Liver (tissue), 9 donors: ENCODE results near the gene ST8SIA6. TPM values are rescaled to one million over a fixed set of nuclear protein-coding genes. Genes with fewer than 3 reads are reported as not detected.

Experiments
- DNase-seq: peaks from one replicate; pipeline ENCODE4 v3.0.0-alpha.2; 2017; ENCODE audit warnings: low spot score
- H3K27ac ChIP-seq, 2 donors: one replicate each; pipeline ENCODE4 v1.7.0; 2013; ENCODE audit warnings: inconsistent platforms in 2 of 2, low read length in 2 of 2, control low read depth in 1 of 2, low read depth in 1 of 2, mild to moderate bottlenecking in 1 of 2
- H3K27me3 ChIP-seq, 4 donors: one replicate each; pipeline versions ENCODE4 v1.6.1 to v1.7.0; 2013; ENCODE audit warnings: low read length in 3 of 4, inconsistent platforms in 1 of 4, mild to moderate bottlenecking in 1 of 4, moderate library complexity in 1 of 4; ENCODE audit not compliant: control insufficient read depth in 4 of 4, insufficient read depth in 4 of 4
- H3K36me3 ChIP-seq, 4 donors: one replicate each; pipeline versions ENCODE4 v1.6.1 to v1.7.0; 2013; ENCODE audit warnings: low read length in 3 of 4, mild to moderate bottlenecking in 3 of 4, low read depth in 1 of 4, moderate library complexity in 1 of 4; ENCODE audit not compliant: control insufficient read depth in 4 of 4, insufficient read depth in 3 of 4
- H3K4me1 ChIP-seq, 4 donors: one replicate each; pipeline versions ENCODE4 v1.6.1 to v1.7.0; 2013; ENCODE audit warnings: low read length in 3 of 4, mild to moderate bottlenecking in 3 of 4, moderate library complexity in 1 of 4; ENCODE audit not compliant: control insufficient read depth in 4 of 4, insufficient read depth in 4 of 4
- H3K4me3 ChIP-seq, 3 donors: one replicate each; pipeline versions ENCODE4 v1.6.1 to v1.7.0; 2013; ENCODE audit warnings: low read length in 3 of 3, control low read depth in 1 of 3, low read depth in 1 of 3, mild to moderate bottlenecking in 1 of 3
- H3K9ac ChIP-seq, 2 donors: one replicate each; pipeline ENCODE4 v1.7.0; 2013; ENCODE audit warnings: low read length in 2 of 2, mild to moderate bottlenecking in 2 of 2, moderate library complexity in 2 of 2, control low read depth in 1 of 2, low read depth in 1 of 2
- H3K9me3 ChIP-seq, 4 donors: one replicate each; pipeline versions ENCODE4 v1.6.1 to v1.7.0; 2013; ENCODE audit warnings: low read length in 3 of 4; ENCODE audit not compliant: control insufficient read depth in 4 of 4
- EGR1 ChIP-seq, 2 donors: IDR thresholded peaks; 2 replicates each; pipeline ENCODE4 v1.6.1; 2016 to 2018; ENCODE audit warnings: antibody characterized with exemption in 2 of 2, low read depth in 2 of 2
- FOXA1 ChIP-seq: IDR thresholded peaks from 2 replicates; pipeline ENCODE4 v1.6.1; 2016; ENCODE audit warnings: antibody characterized with exemption
- FOXA2 ChIP-seq: IDR thresholded peaks from 2 replicates; pipeline ENCODE4 v1.6.1; 2016; ENCODE audit warnings: antibody characterized with exemption
- GABPA ChIP-seq, 2 donors: IDR thresholded peaks in 1 of 2; conservative IDR thresholded peaks in 1 of 2; 2 replicates each; pipeline ENCODE4 v1.6.1; 2016; ENCODE audit warnings: antibody characterized with exemption in 2 of 2, mild to moderate bottlenecking in 1 of 2, moderate library complexity in 1 of 2
- HNF4A ChIP-seq, 2 donors: conservative IDR thresholded peaks; 2 replicates each; pipeline ENCODE4 v1.6.1; 2016; ENCODE audit warnings: antibody characterized with exemption in 2 of 2, mild to moderate bottlenecking in 2 of 2
- HNF4G ChIP-seq: IDR thresholded peaks from 2 replicates; pipeline ENCODE4 v1.6.1; 2016; ENCODE audit warnings: antibody characterized with exemption
- JUND ChIP-seq, 2 donors: IDR thresholded peaks; 2 replicates each; pipeline ENCODE4 v1.6.1; 2016; ENCODE audit warnings: antibody characterized with exemption in 2 of 2
- NR2F2 ChIP-seq: IDR thresholded peaks from 2 replicates; pipeline ENCODE4 v1.6.1; 2016; ENCODE audit warnings: antibody characterized with exemption
- RAD21 ChIP-seq, 2 donors: IDR thresholded peaks; 2 replicates each; pipeline ENCODE4 v1.6.1; 2016; ENCODE audit warnings: antibody characterized with exemption in 2 of 2, mild to moderate bottlenecking in 2 of 2
- RXRA ChIP-seq, 2 donors: IDR thresholded peaks; 2 replicates each; pipeline ENCODE4 v1.6.1; 2017 to 2018; ENCODE audit warnings: antibody characterized with exemption in 2 of 2, mild to moderate bottlenecking in 1 of 2
- SP1 ChIP-seq: IDR thresholded peaks from 2 replicates; pipeline ENCODE4 v1.6.1; 2018; ENCODE audit warnings: antibody characterized with exemption, mild to moderate bottlenecking
- TAF1 ChIP-seq: conservative IDR thresholded peaks from 2 replicates; pipeline ENCODE4 v1.6.1; 2016; ENCODE audit warnings: antibody characterized with exemption, mild to moderate bottlenecking
- YY1 ChIP-seq: IDR thresholded peaks from 2 replicates; pipeline ENCODE4 v1.6.1; 2016; ENCODE audit warnings: antibody characterized with exemption, mild to moderate bottlenecking
- WGBS: extraction: QIAGEN DNeasy Blood & Tissue Kit; methylation state at CpG from one replicate; pipeline ENCODE4 v1.1.7; 2013; 5-methylcytosine and 5-hydroxymethylcytosine counted together
- polyA plus RNA-seq, 2 donors: library from polyadenylated mRNA; stranded (reverse) in 1 of 2; unstranded in 1 of 2; fragments of 200-250 nt in 1 of 2; fragments of >200 nt in 1 of 2; fragmentation: Nextera tagmentation in 1 of 2; extraction: Ambion mirVana in 1 of 2; gene quantifications; one replicate each; pipeline versions ENCODE4 v1.2.1 to v1.2.3, GENCODE V29; 2013 to 2015
- total RNA-seq, 2 donors: library from RNA; depleted of rRNA; stranded (reverse); fragments of >200 nt; gene quantifications; one replicate each; pipeline ENCODE4 v1.2.3, GENCODE V29; 2014
- TF ChIP-seq, protein P1 (sequence below): IDR thresholded peaks from 2 replicates; pipeline ENCODE4 v1.6.1; 2016; ENCODE audit warnings: antibody characterized with exemption
- TF ChIP-seq, protein P2 (sequence below): IDR thresholded peaks from 2 replicates; pipeline ENCODE4 v1.6.1; 2016; ENCODE audit warnings: antibody characterized with exemption, mild to moderate bottlenecking
- TF ChIP-seq, protein P3 (sequence below): fragments of 150-350 bp; IDR thresholded peaks from 2 replicates; pipeline ENCODE4 v1.5.1; 2017; ENCODE audit warnings: improper control_type of control experiment, low read depth, low read length; ENCODE audit not compliant: missing input control
- TF ChIP-seq, protein P4 (sequence below): IDR thresholded peaks from 2 replicates; pipeline ENCODE4 v1.6.1; 2016; ENCODE audit warnings: antibody characterized with exemption
- TF ChIP-seq, protein P5 (sequence below): IDR thresholded peaks from 2 replicates; pipeline ENCODE4 v1.6.1; 2016; ENCODE audit warnings: antibody characterized with exemption
- donor health status: healthy.
- donor health status: healthy.
- donor health status: healthy.
- donor health status: healthy.
- donor health status: healthy.

The ST8SIA6 gene
- total and polyA plus RNA-seq, 4 donors: 0.53 to 5.8 (median 1.0) TPM

DNA sequence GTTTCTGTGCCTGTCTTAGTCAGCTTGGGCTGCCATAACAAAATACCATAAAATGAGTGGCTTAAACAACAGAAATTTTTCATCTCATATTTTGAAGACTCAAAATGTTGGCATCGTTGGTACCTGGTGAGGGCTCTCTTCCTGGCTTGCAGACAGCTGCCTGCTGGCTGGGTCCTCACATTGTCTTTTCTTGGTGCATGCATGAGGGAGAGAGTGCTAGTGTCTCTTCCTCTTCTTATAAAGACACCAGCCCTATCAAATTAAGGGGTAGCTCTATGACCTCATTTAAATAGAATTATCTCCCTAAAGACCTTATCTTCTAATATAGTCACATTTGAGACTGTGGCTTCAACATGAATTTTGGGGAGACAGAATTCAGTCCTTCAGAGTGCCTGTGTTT, 39.9 kb downstream of the ST8SIA6 start:
- Histone ChIP-seq H3K36me3 (no peaks in the 10 kb centered on the region), H3K9me3 (no peaks in the 10 kb centered on the region), H3K9ac (no peak overlapping the region), H3K4me1 (no peaks in the 10 kb centered on the region), H3K4me3 (no peak overlapping the region), H3K27ac (no peak overlapping the region), H3K27me3 (no peaks in the 10 kb centered on the region)
- 79% methylated on average over 1 of the region's 1 CpG for WGBS
- TF ChIP-seq TAF1 (no peak), RAD21 (IDR thresholded peaks at IDR 0.05) (no peak), JUND (IDR thresholded peaks at IDR 0.05) (no peak), SP1 (no peak), EGR1 (IDR thresholded peaks at IDR 0.05; ENCODE audit: low read depth in 2 of 2) (no peak), RXRA (IDR thresholded peaks at IDR 0.05) (no peak), FOXA2 (no peak), GABPA (IDR thresholded peaks at IDR 0.05 in 1 of 2, conservative IDR thresholded peaks at IDR 0.05 in 1 of 2) (no peak), FOXA1 (no peak), YY1 (no peak), HNF4G (no peak), NR2F2 (no peak), HNF4A (conservative IDR thresholded peaks at IDR 0.05) (no peak)
- TF ChIP-seq, protein P1, sequence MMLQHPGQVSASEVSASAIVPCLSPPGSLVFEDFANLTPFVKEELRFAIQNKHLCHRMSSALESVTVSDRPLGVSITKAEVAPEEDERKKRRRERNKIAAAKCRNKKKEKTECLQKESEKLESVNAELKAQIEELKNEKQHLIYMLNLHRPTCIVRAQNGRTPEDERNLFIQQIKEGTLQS: no peak
- TF ChIP-seq, protein P2, sequence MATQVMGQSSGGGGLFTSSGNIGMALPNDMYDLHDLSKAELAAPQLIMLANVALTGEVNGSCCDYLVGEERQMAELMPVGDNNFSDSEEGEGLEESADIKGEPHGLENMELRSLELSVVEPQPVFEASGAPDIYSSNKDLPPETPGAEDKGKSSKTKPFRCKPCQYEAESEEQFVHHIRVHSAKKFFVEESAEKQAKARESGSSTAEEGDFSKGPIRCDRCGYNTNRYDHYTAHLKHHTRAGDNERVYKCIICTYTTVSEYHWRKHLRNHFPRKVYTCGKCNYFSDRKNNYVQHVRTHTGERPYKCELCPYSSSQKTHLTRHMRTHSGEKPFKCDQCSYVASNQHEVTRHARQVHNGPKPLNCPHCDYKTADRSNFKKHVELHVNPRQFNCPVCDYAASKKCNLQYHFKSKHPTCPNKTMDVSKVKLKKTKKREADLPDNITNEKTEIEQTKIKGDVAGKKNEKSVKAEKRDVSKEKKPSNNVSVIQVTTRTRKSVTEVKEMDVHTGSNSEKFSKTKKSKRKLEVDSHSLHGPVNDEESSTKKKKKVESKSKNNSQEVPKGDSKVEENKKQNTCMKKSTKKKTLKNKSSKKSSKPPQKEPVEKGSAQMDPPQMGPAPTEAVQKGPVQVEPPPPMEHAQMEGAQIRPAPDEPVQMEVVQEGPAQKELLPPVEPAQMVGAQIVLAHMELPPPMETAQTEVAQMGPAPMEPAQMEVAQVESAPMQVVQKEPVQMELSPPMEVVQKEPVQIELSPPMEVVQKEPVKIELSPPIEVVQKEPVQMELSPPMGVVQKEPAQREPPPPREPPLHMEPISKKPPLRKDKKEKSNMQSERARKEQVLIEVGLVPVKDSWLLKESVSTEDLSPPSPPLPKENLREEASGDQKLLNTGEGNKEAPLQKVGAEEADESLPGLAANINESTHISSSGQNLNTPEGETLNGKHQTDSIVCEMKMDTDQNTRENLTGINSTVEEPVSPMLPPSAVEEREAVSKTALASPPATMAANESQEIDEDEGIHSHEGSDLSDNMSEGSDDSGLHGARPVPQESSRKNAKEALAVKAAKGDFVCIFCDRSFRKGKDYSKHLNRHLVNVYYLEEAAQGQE: no peak
- TF ChIP-seq, protein P3, sequence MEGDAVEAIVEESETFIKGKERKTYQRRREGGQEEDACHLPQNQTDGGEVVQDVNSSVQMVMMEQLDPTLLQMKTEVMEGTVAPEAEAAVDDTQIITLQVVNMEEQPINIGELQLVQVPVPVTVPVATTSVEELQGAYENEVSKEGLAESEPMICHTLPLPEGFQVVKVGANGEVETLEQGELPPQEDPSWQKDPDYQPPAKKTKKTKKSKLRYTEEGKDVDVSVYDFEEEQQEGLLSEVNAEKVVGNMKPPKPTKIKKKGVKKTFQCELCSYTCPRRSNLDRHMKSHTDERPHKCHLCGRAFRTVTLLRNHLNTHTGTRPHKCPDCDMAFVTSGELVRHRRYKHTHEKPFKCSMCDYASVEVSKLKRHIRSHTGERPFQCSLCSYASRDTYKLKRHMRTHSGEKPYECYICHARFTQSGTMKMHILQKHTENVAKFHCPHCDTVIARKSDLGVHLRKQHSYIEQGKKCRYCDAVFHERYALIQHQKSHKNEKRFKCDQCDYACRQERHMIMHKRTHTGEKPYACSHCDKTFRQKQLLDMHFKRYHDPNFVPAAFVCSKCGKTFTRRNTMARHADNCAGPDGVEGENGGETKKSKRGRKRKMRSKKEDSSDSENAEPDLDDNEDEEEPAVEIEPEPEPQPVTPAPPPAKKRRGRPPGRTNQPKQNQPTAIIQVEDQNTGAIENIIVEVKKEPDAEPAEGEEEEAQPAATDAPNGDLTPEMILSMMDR: no peak
- TF ChIP-seq, protein P4, sequence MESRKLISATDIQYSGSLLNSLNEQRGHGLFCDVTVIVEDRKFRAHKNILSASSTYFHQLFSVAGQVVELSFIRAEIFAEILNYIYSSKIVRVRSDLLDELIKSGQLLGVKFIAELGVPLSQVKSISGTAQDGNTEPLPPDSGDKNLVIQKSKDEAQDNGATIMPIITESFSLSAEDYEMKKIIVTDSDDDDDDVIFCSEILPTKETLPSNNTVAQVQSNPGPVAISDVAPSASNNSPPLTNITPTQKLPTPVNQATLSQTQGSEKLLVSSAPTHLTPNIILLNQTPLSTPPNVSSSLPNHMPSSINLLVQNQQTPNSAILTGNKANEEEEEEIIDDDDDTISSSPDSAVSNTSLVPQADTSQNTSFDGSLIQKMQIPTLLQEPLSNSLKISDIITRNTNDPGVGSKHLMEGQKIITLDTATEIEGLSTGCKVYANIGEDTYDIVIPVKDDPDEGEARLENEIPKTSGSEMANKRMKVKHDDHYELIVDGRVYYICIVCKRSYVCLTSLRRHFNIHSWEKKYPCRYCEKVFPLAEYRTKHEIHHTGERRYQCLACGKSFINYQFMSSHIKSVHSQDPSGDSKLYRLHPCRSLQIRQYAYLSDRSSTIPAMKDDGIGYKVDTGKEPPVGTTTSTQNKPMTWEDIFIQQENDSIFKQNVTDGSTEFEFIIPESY: no peak
- TF ChIP-seq, protein P5, sequence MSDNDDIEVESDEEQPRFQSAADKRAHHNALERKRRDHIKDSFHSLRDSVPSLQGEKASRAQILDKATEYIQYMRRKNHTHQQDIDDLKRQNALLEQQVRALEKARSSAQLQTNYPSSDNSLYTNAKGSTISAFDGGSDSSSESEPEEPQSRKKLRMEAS: no peak
- DNase-seq: no peak
